Myocyte (in vitro differentiated cells): ENCODE data around the gene TUBA4B. TPM values are rescaled to one million over a fixed set of nuclear protein-coding genes. Genes with fewer than 3 reads are reported as not detected.
"Not testable (repeated sequence)": the region's sequence is repeated elsewhere in the genome, so short reads cannot be mapped to it uniquely, and the experiment has no call there.

Source experiments
- DNase-seq: peaks from one replicate; pipeline ENCODE4 v3.0.0-alpha.2; 2012; ENCODE audit warnings: low read depth
- total RNA-seq: library from RNA; depleted of rRNA; stranded (reverse); fragments of >200 nt; gene quantifications from 2 replicates; pipeline ENCODE4 v1.2.3, GENCODE V29; 2014

TUBA4B gene
- total RNA-seq, 1 donor from 2014 or later = 0.11 TPM

DNA sequence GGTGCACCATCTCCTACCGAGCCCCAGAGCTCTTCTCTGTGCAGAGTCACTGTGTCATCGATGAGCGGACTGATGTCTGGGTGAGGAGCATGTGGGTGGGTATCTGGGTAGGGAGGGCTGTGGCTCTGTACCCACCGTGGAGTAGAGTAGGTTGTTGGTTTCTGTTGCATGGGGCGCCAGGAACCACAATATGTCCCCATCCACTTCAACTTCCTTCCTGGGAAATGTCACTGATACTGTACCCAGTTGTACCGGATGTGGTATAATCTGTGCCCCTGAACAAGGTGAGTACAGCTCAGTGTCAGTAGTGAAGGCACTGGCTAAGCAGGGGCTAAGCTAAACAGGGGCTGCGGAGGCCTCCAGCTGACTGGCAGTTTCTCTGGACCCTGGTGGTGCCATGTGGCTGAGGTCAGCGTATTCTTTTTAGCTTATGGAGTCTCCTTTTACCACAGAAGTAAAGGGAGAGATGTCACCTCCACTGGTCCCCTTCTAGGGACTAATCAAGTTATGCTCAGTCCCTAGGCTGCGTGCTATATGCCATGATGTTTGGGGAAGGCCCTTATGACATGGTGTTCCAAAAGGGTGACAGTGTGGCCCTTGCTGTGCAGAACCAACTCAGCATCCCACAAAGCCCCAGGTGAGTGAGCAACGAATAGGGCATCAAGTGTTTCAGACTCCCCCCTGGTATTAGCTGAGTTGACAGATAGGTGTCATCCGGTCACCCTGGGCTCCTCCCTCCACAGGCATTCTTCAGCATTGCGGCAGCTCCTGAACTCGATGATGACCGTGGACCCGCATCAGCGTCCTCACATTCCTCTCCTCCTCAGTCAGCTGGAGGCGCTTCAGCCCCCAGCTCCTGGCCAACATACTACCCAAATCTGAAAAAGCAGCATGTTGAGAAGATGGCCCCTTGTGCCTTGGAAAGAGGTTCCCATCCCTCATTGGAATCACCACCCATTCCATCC is 5.1 kb upstream of the TUBA4B start:
- no peak for DNase-seq

DNA sequence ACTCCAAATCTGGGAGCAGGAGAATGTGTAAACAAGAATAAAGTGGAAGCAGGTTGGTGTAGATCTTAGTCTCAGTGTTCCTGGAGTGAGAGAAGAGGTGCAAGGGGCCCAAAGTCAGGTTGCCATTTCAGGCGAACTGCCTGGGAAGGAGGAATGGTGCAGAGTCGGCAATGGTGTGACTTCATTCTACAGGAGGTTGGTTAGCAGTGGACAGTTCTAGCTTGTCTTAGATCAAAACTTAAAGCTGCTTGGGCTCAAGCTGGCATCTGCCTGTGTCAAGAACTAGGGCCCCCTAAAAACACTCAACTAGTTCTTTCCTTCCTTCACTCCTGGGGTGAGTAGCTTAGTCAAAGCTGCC is 4.2 kb upstream of the TUBA4B start:
- DNase-seq = no peak

DNA sequence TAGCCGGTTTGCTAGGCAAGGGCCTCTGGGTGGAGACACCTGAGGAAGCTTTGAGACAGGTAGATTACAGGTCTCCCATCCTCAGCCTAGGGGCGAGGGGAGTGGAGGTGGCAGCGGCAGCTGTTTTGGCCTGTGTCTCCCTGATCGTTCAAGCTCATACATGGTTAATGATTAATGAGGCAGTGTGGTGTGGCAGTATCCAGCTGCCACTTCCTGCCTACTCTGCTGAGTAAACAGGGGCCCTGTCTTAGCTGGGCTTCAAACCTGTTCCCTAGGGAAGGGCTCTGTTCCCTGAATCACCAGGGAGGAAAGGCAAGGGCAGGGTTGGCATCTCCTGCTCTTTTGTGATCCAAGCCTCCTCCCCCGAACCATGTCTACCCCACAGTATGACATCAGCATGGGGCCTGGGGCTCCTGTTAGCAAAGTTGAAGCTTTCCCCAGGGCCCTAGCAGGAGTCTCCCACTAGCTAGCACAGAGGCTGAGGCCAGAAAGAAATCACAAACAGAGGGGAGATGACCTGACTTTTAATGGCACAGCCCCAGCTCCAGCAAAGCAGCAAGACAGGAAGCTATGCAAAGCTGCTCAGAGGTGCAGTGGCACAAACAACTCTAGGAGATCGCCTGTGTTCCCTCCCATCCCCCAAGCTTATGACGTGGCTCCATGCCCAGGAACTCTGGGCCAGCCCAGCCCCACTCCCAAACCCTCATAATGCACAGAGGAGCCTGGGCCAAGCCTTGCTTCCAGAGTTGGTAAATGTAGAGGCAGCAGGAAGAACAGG is 3.7 kb upstream of the TUBA4B start:
- peak; percentile 89 for DNase-seq

DNA sequence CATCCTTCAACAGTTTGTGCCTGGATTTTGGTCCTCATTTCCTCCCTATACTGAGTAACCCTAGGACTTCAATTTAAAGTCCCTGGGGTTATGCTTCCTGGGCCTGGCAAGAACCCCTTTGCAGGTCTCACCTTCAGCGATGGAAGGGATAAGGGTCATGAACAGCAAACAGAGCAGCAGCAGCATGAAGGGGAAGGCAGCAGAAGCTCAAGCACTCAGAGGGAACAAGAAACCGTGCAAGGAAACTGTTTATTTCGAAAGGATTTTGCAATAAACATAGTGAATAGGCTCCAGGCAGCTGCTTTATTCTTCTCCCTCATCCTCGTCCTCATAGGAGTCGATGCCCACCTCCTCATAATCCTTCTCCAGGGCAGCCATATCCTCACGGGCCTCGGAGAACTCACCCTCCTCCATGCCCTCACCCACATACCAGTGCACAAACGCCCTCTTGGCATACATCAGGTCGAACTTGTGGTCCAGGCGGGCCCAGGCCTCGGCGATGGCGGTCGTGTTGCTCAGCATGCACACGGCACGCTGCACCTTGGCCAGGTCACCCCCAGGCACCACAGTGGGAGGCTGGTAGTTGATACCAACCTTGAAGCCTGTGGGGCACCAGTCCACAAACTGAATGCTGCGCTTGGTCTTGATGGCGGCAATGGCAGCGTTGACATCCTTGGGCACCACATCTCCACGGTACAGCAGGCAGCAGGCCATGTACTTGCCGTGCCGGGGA is 2.8 kb upstream of the TUBA4B start:
- no peak for DNase-seq

DNA sequence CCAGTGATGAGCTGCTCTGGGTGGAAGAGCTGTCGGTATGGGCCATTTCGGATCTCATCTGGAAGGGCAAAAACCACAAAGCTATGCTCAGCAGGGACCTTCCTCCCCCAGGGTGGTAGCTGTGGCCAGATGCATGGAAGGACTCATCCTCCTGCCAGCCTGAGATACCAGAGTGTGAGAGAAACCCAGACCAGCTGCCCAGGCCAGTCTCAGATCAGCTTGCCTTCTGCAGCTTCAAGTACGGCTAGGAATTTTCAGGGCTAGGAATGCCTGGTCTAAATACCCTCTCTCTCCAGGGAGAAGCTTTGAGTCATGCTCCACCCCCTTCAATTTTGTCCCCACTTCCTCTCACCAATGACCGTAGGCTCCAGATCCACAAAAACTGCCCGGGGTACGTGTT is 1.4 kb upstream of the TUBA4B start:
- peak; percentile 97 for DNase-seq

DNA sequence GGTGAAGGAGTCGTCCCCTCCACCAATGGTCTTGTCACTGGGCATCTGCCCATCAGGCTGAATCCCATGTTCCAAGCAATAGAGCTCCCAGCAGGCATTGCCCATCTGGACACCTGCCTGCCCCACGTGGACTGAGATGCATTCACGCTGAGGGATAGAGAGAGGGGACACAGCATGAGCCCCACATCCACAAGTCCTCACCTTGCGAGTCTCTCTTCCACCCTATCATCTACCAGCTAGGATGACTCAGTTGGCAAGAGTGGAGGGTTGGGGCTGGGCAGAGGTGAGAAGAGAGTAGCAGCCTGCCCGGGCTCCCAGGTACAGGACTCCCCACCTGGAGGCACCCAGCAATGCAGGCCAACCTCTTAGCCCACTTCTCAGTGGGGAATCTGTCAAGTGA is 959 bp upstream of the TUBA4B start:
- DNase-seq = no peak

DNA sequence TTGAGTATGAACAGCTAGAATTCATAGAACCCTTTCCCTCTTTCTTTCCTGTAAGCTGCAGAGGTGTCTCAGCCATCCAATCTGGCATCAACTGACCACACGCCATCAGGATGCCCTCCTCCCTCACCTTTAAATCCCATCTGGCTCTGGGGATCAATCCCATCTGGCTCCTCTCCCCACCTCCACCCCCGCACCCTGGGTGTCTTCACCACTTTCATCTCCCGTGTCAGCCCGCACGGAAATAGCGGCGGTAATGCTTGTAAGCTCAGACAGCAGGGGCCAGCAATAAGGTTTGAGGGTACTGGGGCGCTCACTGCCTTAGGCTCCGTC is 508 bp upstream of the TUBA4B start:
- no peak for DNase-seq

DNA sequence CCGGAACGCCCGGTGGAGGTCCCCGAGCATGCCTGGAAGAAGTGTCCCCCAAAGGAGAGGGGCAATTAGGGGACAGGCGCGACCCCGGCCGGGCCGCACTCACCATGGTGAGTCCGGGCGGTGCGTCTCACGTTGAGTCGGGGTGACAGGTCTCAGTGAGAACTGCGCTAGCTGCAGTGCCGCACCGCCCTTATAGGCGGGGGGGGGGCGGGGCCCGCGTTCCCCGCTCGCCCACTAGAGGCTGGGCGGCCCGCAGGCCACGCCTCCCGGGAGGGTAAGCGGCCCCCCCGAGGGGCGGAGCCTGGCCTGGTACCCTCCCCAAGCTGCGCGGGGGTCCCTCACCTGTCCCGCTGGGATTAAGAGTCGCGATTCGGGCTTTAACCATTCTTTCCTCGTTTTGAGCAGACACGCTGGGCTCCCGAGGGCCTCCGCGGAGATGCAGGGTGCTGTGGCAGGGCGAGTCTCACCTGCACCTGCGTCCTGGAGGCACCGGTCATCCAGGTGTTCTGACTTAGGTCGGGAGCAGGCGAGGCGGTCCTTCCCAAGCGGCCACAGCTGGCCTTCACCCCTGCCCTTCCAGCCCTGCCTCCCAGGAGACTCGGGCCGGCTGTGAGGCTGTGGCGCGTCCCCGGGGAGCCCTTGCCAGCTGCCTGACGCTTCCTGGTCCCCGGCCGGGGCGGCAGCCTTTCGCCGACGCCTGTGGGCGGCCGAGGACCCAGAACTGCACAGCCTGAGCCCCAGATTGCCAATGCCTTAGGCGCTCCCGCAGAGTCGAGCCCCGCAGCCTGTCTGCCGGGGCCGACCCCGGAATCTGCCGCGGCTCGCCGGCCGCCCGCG is 928 bp downstream of the TUBA4B start, which contains the start of gene TUBA4A:
TUBA4A (minus strand) TSS at position 166 of the 837 bp plus-strand sequence; CDS start at position 106, 60 bp downstream.
- DNase-seq = peak; percentile 81

DNA sequence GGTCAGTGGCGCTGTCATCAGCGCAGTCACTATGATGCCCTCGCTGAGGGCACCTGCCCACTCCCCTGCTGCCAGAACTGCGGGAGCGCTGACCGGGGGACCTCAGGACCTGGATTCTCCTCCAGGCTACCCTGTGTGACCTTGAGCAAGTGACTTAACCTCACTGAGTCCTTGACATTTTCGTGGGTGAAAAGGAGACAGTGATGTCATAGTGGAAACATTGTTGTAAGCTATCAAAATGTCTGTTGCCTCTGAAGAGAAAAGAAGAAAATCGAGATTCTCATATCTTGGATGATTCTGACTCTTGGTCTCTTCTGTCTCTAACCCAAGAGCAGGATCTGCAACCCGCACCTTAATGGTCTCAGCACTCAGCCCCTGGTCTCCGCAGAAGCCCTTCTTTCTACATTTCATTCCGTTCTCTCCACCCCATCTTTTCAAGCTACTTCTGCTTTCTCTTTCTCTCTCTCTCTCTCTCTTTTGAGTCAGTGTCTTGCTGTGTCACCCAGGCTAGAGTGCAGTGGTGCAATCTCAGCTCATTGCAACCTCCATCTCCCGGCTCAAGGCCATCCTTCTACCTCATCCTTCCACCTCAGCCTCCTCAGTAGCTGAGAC is 1.7 kb downstream of the TUBA4B start:
- DNase-seq = no peak

DNA sequence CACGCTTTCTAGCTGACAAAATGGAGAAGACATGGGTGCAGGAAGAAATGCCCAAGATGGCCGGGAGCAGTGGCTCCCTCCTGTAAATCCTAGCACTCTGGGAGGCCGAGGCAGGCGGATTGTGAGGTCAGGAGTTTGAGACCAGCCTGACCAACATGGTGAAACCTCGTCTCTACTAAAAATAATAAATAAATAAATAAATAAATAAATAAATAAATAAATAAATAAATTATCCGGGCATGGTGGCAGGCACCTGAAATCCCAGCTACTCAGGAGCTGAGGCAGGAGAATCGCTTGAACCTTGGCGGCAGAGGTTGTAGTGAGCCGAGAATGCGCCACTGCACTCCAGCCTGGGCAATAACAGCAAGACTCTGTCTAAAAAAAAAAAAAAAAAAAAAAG is 5.9 kb downstream of the TUBA4B start:
- not testable (repeated sequence) for DNase-seq

DNA sequence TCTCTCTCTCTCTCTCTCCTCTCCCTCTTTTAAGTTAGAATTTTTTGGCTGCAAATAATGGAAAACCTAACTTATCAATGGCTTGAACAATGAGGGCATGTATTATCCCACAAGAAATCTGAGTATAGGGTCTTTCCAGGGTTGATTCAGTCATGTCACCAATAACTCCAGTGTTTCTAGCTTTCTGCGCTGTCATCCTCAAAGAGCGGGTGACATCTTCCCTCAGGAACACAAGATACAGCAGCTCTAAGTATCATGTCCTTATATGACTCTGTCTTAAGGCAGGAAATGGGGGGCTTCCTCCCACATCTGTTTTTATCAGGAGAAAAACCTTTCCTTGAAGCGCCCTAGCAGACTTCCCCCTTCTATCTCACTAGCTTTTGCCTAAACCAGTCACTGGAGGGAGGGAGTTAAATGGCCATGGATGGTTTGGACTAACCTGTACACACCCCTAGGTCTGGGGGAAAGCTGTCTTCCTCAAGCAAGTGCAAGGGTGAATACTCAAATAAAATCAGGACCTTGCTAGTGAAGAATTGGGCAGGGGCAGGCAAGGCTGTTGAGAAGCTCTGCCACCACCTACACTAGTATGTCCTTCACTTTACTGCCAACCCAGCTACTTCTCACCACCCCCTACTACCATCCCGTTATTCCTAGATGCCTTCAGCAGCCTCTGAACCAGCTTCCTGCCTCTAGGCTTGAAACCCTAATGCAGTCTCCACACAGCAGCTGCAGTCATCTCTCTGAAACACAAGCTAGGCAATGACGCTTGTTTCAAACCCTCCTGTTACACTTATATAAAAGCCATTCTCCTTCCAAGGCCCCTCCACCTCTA is 8.2 kb downstream of the TUBA4B start:
- peak; percentile 46 for DNase-seq

DNA sequence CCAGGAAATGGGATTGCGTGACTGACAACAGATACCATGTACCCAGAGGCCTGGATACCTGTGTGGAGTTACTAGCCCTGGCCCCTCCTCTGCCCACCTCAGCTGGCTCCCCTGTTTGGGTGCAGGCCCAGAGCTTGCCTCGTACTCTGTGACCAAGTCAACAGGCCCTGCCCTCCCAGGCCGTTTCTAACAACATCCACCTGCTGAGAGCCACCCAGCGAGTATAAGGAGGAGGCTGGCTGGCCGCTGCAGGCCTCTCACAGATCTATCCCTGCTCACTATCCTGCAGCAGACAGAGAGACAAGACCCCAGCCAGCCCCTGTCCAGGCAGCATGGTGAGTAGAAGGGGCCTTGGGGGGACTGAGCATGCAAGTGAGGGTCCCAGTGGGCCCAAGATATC is 13.2 kb downstream of the TUBA4B start:
- DNase-seq = no peak

DNA sequence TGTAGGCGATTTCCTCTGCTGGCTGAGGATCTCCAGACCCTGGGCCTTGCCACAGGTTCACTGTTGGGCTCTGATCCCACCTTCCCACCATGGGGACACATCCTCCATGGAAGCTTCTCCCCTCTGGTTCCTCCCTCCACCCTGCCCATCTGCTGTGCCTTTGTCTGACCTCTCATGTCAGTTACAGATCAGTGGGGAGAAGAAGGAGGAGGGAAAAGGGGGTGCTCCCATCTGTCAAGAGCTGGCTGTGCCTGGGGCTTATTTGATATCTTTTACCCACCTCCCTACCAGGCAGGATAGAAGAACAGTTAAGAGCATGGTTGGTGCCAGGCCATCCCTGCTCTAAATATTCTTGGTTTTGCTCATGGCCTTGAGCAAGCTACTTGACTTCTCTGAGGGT is 13.8 kb downstream of the TUBA4B start:
- no peak for DNase-seq

DNA sequence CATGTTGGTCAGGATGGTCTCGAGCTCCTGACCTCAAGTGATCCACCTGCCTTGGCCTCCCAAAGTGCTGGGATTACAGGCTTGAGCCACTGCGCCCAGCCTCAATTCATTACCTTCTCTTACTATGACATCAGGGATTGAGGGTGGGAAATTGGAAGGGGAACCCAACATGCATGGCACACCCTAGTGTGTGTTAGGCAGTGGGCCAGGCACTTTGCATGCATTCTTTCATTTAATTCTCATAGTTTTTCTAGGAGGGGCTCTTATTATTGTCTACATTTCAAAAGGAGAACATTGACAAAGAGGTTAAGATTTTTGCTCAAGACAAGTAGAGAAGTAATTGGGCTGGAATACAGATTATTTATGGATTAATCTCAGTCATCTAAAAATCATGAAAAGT is 15.3 kb downstream of the TUBA4B start:
- DNase-seq = no peak

DNA sequence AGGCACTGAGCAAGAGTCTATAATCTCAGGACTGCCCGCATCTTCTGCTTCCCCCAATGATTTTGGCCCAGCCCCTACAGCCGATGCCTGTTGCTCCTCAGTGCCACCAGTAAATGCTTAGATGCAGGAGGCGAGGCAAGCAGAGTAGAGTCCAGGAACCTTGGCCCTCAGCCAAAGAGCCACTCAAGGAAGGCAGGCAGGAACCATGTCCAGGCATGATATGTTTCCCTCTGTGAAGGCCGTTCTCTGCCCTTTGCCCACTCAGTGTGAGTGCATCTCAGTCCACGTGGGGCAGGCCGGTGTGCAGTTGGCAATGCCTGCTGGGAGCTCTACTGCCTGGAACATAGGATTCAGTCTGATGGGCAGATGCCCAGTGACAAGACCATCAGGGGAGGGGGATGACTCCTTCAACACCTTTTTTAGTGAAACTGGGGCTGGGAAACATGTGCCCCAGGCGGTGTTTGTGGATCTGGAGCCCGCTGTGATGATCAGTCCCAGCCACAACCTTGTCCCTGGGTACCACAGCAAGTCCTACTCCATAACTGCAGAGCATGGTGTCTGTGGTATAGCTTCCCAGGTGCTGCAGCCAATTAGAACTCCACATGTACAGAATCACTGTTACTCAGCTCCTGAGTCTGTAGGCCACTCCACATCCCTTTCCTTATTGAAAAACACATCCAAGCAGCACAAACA is 16.5 kb downstream of the TUBA4B start:
- no peak for DNase-seq

DNA sequence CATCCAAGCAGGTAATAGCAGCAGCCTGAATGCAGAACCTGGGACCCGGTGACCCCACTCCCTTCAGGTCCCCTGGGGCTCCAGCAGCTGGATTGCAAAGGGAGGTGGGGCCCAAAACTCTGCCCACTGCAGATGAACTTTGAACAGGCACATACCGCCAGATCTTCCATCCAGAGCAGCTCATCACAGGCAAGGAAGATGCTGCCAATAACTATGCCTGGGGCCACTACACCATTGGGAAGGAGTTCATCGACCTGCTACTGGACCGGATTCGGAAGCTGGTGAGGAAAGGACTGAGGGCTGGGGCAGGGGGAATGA is 17.0 kb downstream of the TUBA4B start:
- DNase-seq = no peak

DNA sequence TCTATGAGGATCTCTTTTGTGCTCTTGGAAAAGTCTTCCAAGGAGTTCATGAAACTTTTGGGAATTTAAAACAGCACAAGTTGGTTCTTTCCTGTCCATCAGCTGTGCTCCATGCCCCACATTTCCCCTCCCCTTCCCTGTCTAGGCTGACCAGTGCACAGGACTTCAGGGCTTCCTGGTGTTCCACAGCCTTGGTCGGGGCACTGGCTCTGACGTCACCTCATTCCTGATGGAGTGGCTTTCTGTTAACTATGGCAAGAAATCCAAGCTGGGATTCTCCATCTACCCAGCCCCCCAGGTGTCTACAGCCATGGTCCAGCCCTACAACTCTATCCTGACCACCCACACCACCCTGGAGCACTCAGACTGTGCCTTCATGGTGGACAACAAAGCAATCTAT is 18.0 kb downstream of the TUBA4B start:
- DNase-seq = no peak

DNA sequence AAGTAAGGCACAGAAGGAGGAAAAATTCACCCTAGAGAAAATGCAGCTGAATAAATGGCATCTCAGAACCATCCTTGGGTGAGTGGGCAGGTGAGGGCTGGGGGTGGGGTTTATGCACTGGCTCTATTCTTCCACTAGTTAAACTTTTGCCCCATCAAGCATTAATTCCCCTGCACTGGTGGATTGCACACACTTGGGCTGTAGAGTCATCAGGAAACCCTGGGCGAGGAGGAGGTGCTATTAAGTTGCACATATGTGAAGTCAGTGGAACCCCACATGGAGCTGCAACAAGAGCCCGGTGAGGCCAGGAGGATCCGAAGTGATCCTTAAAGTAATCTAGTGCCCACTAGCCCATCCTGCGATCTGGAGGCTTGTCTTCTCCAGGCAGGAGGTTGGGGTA is 19.3 kb downstream of the TUBA4B start:
- no peak for DNase-seq

DNA sequence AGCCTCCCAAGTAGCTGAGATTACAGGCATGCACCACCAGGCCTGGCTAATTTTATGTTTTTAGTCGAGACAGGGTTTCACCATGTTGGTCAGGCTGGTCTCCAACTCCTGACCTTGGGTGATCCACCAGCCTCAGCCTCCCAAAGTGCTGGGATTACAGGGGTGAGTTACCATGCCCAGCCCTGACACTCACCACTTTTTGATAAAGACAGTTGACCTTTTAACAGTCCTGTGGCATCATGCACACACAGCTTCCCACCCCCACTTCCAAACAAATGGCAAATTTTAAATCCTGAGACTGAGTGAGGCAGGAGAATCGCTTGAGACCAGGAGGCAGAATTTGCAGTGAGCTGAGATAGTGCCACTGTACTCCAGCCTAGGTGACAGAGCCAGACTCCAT is 20.0 kb downstream of the TUBA4B start:
- peak; percentile 68 for DNase-seq
